NK-92 (cell line): ENCODE data around the gene OR5K1.

Source experiments
- DNase-seq: peaks from one replicate; lab custom pipeline; 2025; ENCODE audit not compliant: unreplicated experiment; lab: John Stamatoyannopoulos, UW

The OR5K1 gene

DNA sequence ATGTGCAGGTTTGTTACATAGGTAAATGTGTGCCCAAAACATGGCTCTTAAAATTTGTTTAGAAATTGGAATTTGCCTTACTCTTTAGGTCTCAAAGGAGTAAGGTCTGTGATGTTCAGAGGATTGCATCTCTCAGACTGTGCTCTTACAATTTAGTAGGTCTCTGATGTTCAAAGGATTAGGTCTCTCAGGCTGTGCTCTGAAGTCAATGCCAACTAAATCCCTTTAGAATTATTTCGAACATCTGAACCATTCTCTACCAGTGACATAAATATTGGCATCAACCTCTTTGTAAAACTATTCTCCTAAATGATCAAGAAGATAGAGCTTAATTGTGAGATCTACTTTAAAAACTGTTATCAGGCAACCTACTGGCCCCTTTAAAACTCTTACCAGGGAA lies at the start of gene OR5K1:
Gene OR5K1, plus strand, starts transcription at position 301 of the 400 bp plus-strand sequence. CDS start 6,376 bp downstream, outside the sequence.
- DNase-seq, result no peak

- DNase-seq, result no peak
These were observed 30.4 kb upstream of the OR5K1 start for GRCh38 chr3:98432575-98432974.

DNA sequence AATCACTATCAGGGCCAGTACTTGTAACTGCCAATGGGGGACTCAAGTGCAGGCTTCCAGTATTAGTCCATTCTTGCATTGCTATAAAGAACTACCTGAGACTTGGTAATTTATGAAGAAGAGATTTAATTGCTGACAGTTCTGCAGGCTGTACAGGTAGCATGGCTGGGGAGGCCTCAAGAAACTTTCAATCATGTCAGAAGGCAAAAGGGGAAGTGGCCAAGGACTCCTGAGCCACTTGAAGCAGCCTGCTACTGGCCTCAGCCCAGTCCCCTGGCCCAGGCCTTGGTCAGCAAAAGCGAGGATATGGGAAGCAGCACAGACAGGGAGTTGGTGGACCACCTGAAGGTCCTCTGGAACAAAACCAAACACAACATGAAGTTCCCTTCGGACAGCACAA lies 29.2 kb upstream of the OR5K1 start:
- DNase-seq, result no peak

DNA sequence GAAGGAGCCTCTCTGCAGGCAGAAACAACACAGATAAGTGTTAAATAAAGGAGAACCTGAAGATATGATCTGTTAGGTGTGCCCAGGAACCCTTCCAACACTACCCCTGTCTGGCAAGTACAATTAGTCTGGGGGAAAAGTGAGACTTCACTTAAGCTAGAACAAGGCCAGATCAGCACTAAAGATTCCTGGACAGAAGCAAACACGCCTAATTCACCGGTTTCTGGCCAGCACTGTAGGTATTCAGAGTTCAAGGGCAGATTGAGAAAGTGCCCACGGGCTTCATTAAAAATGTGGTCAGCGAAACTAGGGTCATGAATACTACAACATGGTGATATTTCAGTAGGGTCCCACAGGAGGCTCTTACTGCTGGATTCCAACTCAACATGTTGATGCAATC lies 28.6 kb upstream of the OR5K1 start:
- DNase-seq, result no peak

DNA sequence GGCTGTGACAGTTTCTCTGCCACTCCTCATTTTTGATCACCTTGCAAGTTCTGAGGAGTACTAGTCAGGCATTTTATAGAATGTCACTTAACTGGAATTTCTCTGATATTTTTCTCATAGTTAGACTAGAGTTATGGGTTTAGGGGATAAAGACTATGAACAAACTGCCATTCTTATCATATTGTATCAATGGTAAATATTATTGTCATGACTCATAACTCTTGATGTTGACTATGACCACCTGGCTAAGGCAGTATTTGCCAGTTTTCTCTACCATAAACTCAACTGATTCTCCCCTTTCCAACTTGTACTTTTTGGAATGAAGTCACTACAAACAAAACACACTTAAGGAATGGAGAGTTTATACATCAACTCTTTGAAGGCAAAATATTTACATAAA lies 22.7 kb upstream of the OR5K1 start:
- no peak for DNase-seq

DNA sequence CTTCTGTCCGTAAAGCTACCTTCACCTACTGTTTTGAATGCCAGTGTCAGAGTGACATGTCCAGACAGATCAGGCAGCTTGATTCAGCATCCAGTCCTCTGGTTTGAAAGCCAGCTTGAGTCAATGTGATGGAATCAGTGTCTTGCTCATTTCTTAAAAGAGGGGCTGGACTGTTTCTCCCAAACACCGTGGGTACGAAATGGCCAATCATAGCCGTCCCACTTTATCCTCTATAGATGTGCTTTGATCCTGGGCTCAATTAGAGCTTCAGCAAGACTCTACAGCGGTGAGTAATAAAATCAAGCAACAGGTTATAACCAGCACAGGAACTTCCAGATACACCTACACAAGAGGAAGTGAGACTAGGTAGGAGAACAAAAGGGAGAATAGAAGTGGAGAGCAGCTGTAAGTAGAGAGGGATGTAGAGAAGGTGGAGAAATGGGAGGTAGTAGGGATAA lies 17.0 kb upstream of the OR5K1 start:
- no peak for DNase-seq

- no peak for DNase-seq
These were observed 13.3 kb upstream of the OR5K1 start for GRCh38 chr3:98449606-98450193.

GRCh38 chr3:98450372-98450771 lies 12.6 kb upstream of the OR5K1 start:
- DNase-seq, result no peak

GRCh38 chr3:98453827-98454226 lies 9.2 kb upstream of the OR5K1 start:
- no peak for DNase-seq

DNA sequence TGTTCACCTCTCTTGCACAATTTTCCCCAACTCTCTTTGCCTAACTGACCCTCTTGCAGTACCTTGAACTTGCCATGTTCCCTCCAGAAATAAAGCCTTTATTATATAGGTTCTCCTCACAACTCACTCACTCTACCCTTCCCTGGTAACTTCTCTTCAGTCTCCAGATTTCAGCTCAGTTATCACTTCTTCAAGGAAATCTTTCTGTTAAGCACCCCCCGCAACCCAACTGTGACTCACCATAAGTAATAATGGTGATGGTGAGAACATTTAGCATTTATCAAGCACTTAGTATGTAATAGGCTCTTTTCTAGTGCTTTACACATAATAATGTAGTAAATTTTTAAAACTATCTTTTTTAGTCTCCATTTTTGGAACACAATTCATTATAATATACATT lies 8.1 kb upstream of the OR5K1 start:
- DNase-seq, result no peak

GRCh38 chr3:98457543-98457942 lies 5.5 kb upstream of the OR5K1 start:
- no peak for DNase-seq

GRCh38 chr3:98460220-98460619 lies 2.8 kb upstream of the OR5K1 start:
- DNase-seq, result no peak

DNA sequence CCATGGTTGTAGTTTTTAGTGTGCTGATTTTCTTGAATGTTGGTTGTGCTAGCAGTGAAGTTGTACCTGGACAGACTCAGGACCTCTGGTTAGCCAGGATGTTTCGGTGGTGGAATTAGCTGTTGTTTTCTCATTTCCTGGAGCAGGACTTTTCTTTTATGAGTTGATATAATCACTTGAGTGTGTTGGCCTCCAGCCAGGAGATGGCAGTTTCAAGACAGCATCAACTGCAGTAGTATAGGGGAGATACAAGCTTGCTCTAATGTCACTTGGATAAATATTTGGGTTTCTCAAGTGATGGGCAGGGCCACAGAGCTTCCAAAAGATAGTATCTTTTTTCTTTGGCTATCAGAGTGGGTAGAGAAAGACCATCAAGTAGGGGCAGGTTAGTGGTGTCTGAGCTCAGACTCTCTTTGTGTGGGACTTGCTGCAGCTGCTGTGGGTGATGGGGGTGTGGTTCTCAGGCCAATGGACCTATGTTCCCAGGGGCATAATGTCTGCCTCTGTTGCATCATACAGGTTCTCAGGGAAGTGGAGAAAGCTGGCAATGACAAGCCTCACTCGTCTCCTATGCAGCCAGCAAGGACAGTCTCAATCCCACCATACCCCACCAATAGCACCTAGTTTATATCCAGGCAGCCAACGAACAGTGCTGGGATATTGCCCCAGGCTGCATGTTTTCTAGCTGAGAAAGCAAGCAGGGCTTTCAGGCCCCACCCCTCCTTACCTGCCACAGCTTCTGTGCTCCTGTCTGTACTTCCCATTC lies 19.9 kb downstream of the OR5K1 start:
- DNase-seq, result no peak

GRCh38 chr3:98483626-98484025 lies 20.6 kb downstream of the OR5K1 start:
- DNase-seq, result no peak

GRCh38 chr3:98497381-98497780 lies 34.4 kb downstream of the OR5K1 start, which contains the start of gene OR5K2:
TSS of gene OR5K2 (plus strand) at chr3:98497681. CDS start at chr3:98497681, 0 bp downstream.
- DNase-seq, result no peak

DNA sequence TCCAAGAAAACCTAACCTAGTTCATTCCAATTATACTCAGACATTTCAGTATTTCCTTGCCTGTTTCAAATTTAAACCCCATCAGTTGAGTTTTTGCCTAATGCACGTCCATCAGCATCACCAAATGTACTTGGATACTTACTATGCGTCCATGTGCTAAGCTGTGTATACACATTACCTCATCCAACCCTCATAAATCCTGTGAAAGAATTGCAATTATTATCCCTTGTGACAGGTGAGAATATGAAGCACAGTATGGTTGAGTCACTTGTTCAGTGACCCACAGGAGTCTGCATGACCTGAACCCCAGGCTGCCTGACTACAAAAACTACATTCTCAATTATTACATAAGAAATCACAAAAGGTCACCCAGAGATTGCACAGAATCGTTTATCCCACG lies 37.0 kb downstream of the OR5K1 start:
- DNase-seq, result no peak

DNA sequence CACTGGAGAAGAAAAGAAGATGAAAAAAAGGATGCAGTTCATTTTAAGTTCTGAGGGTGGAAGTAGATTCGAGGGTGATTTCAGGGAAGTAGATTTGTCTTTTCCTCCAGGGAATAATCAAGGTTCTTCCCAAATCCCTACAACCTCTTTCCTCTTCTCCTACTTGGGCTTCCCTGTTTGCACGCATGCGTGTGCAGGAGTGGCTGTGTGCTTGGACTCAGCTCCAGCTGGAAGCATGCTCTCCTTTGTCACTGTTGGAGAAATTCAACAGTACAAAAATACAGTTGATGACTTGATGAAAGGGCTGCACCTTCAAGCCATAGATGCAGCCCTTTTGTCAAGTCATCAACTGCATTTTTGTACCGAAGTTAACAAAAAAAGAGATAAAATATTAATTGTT lies 38.3 kb downstream of the OR5K1 start:
- no peak for DNase-seq

DNA sequence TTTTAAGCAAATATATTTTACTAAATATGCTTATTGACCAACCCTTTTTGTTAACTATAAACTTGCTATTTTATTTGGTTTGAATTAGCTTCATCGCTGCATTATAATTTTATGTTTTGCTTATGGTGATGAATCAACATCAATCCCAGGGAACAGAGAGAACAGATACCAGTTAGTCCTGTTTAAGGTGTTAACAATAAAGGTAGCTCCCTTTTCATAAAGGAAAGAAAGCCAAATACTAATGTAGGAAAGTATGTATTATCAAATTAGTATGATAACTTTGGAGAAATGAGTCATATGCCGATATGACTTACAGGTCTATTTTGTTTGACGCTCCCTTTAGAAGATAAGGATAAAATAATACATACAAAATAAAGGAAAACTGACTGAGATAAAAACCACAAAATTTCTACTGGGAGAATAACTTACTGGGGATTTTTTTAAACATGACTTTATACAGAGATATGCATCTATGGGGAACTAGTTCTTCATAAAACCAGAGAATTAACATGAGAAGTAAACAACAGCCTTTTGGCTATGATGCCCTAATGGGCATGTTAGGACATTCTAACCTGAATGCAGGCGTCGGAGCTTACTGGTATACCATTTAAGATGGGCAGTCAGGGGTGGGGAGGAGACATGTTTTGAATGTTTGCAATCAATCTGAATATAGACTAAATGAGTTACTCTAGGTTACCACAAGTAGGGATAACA lies 39.0 kb downstream of the OR5K1 start:
- no peak for DNase-seq

- no peak for DNase-seq
These were observed 41.5 kb downstream of the OR5K1 start for GRCh38 chr3:98504539-98504938.

DNA sequence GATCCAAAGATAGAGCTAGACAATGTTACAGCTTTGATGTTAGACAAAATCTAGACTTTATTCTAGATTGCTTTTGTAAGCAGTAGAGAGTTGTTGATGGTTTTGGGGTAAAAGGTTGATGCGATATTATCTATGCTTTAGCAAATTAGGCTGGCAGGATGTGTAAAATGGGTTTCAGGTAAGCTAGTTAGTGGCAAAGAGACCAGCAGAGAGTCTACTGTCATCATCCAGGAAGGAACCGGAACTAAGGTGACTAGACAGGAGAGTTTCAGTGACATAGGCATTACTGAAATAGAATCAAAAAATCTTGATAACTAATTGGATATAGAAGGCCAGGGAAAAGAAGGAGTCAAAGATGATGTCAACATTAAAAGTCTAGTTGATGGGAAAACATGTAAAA lies 45.6 kb downstream of the OR5K1 start:
- no peak for DNase-seq

- no peak for DNase-seq
These were observed 49.6 kb downstream of the OR5K1 start for GRCh38 chr3:98512576-98512975.

- DNase-seq, result no peak
These were observed 50.1 kb downstream of the OR5K1 start for GRCh38 chr3:98513091-98513511.
